ENCODE measurements around the gene ZNF521.

The ZNF521 gene

DNA sequence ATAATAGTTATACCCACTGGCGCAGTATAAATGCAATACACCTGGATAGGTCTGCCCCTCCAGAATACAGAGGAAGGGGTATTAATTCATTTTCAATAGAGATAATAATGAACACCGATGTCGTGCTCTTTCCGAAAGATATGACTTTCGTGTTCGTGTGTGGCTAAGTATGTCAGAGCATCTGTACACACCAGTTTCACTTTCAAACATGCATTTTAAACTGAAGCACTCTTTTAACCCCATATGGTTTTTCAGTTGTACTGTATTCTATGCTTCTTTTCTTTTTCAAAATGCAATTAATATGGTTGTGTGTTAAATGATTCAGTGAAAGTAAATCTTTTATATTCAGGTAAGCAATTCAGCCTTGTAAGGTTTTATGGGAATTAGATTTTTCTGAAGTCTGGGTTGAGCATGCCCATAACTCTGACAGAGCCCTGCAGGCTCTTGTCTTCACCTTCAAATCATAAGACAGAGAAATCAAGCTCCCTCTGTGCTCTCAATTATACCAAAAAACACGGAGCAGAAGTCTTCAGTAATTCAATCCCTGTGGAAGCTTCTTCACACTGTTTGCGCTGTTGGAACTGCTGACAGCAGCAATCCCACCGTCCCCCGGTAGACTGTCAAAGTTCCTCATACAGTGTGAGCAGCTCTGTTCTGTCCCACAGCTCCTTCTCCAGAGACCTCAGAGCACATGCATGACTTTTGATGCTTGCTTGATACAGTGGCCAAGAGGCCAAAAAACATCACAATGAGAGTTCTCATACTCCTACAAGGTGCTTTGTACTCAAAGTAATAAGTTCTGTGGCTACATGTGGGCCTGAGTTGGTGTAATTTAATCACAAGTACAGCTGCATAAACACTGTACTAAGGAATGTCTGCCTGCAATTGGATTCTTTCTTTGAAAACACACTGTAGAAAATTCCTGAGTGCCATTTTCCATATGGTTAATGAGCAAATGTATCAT lies 186.8 kb downstream of the ZNF521 start:
- no peak for FAIRE-seq

DNA sequence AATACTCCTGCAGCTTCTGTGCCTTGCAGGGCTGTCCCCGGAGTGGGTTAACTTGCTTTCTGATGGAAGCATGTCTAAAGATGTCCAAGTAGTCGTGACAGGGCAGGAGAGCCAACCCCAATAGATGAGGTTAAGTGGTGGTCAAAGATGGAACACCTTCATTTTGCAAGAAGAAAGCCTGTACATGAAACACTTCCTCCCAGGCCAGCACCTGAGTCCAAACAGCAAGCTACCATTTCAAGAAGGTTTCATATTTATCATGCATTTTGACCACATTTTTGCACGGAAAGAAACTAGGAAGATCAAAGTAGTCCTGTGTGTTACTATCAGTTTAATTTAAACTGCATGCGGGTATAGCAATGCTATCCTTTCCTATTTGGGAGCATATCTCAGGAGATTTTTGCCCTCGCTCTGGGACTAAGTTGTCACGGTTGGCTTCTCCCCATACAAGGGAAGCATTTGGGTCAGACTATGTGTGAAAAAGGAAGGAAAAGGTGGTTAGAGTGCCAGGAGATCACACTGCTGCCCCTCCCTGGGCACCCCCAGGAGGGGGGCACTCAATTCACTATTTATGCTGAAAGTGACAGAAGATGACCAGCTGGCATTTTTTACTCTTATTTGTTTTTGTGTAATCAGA lies 187.6 kb downstream of the ZNF521 start:
- no peak for FAIRE-seq

DNA sequence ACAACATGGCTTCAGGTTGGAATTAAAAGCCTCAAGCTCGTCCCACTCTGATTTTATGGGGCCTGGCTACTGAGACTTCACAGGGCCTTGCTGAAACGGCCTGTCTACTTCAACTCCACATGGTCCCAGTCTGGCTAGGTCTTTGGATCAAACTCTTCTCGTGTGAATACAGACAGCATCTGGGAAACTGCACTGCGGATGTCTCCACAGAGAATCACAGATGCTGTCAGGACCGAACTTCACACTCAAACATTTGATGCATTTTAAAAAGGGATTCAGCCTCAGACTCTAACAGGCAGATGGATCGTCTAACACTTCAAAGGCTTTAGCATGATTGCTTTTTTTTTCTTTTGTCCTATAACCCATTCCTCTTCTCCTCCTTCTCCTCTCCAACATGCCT lies 198.5 kb downstream of the ZNF521 start:
- no peak for FAIRE-seq

DNA sequence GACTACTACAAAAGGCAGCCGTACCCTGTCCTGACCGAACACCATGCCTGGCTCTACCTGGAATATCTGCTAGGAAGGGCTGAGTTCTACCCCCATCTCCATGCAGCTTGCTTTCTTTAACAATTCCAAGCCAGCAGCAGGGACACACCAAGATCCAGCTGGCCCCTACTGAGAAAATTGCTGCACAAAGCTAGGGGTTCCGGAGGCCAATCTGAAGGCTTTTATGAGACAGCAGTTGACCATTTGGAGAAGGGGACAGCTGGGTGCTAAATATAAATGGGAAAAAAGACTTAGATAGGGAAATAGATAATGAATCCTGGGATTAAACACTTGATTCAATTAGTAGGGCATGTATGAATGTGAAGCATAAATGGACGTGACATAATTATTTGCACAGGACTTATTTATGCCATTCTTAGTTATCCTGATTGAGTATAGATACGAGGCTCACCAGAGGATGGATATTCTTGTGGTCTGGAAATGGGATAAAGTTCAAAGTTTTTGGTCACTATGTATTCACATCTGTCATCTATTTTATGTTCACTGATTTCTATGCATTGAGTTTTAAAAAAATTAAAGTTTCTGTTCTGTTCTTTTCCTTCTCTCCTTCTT lies 204.0 kb downstream of the ZNF521 start:
- FAIRE-seq, result no peak

DNA sequence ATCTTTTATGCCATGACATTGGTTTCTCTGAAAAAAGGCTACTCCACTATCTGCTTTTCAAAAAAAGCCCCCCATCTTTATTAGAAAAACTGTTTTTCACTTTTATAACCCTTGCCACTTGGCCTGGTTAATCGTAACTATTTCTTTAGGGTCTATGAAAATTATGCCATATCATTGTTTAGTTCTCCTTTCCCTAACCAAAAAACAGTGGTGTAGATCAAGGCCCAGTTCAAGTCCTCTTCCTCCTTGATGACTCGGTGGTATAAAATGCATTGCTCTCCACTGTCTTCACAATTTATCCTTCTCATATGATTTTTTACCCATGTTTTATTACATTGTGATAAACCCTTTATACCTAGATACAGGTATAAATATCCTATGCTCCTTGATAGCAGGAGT lies 205.5 kb downstream of the ZNF521 start:
- FAIRE-seq, result no peak

DNA sequence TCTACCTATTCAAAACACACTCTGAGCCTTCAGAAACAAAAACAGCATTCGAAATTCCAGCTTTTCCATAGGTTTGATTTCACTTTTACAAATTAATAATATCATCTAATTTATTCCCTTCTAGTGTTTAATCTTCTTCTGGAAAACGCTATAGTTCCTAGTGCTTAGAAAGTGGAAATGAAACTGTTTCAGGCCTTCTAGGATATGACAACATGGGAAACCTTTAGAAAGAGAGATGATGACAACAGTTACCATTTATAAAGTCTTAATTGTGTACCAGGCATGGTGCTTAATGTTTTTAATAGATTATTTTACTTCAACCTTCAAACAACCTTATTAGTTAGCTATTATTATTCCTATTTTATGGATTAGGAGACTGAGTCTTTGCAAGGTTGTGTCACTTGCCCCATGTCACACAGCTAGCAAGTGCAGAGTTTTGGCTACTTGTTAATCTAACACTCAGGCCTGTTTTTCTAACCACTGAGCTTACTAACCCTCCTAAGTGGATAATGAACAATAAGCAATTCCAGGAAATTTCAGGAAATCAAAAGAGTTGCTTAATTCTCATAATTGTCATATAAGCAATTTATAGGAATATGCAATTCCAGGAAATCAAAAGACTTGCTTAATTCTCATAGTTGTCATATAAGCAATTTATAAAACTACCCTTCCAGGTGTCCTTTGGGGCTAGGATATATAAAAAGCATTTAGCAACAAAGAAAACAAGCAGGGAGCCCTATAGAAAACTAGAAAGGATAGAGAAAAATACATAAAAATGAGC lies 206.0 kb downstream of the ZNF521 start:
- no peak for FAIRE-seq

DNA sequence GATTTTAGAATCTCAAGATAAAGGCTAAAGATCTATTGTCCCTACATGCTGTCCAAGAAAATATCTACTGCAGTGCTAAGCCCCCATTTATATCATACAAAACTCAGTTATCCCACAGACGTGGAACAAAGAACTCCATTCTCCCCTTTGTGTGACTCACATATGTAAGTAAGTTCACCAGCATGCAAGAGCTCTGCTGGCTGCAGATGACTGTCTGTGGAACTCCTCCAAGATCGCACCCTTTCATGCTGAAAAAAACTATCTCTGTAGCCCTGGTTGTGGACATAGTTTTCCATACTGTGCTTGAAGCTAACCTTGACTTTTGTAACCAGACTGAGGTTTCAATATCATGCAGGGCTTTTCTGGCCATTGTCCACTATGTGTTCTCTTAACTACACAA lies 207.1 kb downstream of the ZNF521 start:
- no peak for FAIRE-seq

DNA sequence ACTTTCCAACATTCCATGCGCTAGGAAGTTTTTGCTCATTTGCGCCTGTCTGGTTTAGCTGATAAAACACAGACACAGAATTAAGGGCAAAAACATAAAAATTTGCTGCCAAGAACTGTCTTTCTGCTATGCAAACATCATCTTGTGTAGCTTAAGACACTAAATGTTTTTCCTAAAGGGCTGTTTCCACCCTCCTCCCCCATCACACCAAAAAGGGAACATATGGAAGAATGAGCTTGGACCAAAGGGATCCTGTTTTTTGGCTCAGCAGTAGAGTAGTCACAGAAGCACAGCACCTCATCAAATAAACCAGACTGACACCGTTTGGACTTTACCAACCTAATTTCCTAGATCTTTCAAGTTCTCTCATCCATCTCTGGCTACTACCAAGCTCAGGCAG lies 210.1 kb downstream of the ZNF521 start:
- FAIRE-seq, result no peak

DNA sequence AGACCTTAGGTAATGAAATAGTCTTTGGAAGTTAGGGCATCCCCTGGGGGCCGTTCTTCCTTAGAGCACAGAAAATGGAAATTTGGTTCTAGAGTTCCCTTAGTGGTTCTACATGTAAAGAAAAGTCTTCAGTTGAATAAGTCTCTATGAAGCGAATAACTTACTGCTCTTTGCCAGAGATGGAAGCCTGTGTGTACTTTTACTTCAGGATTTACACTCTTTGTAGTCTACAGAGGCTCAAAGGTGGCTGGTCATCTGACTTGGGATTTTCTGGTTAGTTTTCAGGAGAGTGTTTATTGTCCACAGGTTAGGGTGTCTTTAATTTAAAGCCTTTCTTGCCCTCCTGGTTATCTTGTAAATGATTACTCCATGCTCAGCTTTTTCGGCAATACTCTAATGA lies 210.6 kb downstream of the ZNF521 start:
- FAIRE-seq, result no peak

DNA sequence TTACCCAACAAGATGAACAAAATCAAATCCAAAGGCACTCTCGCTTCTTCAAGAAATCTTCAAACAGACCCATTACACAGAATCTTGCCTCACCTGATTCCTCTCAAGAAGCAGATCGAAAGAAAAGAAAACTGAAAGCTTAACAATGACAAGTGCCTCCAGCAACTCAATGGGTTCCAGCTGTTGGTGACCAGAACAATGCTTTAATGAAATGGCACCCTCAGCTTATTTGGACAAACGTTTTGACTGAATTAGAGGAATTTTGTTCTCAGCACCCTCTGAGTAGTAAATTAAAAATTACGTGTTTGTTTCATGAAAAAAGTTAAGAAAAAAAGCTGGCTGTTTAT lies 211.0 kb downstream of the ZNF521 start:
- FAIRE-seq, result no peak

DNA sequence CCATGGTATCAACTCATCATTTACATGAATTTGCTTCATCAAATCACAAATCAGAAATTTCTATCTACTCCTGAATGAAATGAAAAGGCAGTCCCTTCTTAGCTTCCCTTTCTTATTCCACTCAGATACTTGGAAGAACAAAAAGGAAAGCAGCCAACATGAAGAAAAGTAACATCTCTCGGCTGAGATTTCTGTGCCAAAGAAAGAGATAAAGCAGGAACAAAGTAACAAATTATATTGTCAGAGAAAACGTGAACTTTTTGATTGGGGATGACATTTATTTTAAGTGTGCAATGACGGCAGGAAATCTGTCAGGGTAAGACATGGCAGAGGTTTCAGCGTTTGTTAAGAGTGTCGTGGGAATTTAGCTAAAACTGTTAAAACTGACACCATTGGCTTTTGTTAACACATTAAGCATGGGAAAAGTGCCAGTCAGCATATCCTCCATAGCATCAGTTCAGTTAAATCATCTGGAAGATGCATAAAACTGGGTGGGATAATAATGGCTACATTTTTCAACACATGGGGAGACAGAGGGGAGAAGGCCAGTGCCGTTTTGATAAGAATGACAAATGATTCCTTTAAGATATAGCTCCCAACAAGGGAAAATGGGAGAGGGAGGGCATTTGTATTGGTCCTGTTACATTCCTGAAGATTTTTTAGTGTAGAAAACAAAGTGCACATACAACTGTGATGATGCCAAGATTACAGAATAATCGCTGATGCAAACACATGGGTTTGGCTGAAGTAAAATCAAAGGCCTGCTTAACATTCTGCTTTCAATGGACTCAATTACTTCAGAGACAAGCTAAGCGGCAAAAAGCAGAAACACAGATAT lies 211.6 kb downstream of the ZNF521 start:
- FAIRE-seq, result no peak

DNA sequence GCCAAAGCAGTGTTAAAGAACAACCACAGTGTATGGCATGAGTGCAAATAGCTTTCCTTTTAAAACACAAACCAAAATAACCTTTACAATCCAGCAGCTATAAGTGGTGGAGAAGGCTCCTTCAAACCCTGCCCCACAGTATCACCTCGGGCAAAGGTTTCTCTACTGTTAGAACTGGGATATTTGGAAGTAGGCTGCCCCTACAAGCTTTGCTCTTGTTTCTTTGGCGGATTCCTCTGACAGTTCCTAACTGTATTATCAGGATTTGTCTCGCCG lies 214.8 kb downstream of the ZNF521 start:
- FAIRE-seq, result no peak

DNA sequence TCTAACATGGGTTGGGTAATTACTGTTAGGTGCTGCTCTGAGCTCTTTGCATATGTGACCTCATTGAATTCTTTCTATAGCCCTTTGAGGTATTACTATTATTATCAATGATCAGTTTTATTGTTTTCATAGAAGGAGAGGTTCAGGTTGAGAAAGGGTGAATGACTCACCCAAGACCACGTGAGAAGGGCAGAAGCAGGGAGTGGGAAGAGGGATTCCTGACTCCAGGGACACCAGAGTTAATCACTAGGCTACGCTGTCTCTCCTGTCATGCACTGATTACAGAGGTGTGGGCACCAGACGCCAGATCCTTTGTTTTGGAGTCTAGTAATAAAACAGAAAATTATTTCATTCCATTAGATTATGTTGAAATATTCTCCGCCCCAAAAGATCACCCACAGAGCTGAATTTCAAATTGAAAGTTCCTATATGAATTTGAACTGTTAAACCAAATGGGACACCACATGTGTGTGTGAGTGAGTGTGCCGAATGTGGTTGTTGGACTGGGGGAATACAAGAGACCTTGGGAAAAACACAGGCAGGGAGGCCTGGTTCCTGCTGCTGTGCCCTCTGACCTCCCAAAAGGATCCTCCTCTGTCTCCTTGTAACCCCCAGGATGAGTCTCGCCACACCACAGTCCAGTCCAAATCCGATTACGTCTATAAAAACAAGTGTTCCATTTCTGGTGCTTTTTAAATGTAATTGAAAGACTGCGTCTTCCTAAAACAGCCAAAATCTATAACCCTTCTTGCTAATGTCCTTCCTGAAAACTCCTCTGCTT lies 215.4 kb downstream of the ZNF521 start:
- no peak for FAIRE-seq

DNA sequence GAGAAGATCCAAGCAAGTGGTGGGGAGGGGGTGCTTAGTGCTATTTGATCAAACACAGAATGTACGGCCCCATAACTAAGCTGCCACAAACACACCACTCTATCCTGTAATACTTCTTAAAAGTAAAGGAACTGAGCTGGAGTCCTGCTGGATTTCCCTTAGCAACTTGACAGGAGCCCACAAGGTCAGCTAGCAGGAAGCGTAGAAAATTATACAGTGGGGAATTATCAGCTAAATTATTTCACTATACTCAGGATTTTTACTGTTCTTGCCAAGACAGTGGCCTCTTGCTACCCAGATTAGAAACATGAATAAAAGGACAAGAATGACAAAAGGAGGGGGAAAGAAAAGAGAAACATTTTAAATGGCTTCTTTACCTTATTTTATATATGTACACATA lies 217.1 kb downstream of the ZNF521 start:
- FAIRE-seq, result no peak

DNA sequence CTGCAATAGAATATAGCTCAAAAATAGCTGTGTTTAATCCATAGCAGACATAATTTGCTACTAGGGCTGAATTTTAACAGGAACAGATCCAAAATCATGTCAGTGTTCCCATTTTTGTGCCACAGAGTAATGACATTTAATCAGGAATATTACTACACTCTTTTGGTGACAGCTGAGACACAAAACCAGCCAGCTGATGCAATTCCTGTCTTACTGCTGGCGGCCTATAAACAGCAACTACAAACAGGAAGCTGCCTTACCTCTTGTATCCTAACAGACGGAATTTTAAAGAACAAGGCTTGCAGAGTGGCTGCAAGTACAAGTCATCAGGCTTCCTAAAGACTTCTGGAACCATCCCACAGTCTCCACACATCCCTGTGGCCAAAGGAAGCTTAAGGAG lies 218.1 kb downstream of the ZNF521 start:
- no peak for FAIRE-seq

DNA sequence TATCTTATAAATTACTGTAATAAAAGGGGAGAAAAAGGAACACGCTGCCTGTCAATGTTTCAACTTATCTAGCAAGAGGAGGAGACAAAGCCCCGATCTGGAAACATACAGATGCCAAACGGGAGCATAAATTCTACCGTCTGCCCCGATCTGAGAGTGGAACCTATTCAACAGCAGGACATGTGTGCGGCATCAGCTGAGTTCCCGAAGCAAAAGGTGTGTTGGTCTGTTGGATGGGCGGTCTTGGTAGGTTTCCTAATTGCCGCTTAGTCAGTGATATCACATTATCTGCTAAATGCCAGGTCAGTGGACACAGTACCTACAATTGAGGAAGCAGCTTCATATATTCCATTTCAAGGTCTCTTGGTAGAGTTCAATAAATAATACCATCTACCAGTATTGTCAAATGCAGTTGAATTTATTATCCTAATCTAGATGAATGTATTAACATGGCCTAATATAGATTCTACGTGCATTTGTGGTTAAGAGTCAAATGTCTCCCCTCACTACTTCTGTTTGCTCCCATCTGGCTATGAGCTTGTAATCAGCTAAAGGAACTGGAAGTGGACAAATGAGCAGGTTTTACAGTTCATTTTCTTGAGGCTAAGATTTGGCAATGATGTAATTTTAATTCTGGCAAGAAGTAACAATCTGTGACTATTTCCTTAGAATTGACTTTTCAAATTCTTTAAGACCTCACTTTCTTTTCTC lies 219.0 kb downstream of the ZNF521 start:
- no peak for FAIRE-seq

DNA sequence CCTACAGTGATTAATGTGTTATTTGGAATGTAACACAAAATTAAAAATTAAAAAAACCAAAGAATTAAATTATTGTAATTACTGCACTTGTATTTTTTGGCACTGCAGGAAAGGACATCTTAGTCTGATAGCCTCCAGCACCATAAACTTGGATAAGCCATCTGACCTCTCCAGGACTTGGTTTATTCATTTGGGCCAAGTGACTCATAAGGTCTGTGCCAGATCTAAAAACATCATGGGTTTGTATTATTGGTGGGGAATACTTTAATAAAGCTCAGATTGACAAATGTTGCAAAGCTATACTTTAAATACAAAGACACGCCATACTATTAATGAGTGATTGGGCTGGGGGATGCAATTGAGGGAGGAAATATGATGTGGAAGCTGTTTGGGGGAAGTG lies 225.2 kb downstream of the ZNF521 start:
- no peak for FAIRE-seq

DNA sequence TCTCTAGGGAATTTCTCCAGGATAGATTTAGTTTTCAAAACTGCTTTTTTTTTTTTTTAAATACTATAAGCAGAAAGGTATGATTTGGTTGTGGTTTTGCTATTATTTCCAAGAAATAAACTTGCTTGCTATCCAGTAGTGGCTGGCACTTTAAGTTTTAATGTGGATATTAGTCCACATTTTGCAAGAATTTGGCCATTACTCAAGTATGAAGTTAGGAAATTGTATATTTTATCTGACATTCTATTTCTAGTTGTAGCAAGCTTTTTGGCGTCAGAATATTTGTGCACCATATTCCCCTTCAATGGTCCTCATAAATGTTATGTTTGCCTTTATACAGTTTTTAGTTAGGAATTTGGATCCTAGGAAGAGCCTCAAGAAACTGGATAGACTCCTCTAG lies 226.3 kb downstream of the ZNF521 start:
- FAIRE-seq, result no peak

DNA sequence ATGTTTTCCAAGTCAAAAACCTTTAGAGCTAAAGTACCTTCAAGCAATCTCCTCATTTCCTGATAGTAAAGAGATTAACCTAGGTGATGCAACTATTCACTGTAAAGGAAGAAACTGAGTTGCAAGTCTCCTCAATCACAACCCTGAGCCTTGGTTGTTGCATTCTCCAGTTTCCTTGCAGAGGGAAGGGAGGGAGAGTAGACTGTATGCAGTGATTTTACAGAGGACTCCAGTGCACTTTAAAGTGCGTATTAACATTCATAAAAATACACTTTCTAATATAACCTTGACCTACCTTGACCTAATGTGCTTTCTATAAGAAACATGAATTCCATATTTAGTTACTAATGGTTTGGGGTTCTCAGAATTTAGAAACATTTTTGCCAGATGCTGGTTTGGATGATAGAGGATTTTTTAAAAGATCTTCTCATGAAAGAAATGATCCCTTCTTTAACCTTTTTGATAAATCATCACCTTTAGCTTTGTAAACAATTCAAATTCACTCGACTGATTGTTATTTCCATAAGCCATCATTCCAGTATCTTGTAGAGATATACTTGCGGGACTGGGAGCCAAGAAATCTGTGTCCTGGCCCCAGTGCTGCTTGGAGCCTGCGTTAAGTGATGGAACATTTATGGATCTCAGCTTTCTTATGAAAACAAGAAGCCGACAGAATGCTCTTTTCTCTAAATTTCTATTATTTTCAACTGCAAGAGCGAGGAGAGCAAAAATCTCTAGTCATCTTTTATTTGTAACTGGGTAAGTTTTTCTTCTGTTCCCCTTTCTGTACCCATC lies 228.3 kb downstream of the ZNF521 start:
- no peak for FAIRE-seq

DNA sequence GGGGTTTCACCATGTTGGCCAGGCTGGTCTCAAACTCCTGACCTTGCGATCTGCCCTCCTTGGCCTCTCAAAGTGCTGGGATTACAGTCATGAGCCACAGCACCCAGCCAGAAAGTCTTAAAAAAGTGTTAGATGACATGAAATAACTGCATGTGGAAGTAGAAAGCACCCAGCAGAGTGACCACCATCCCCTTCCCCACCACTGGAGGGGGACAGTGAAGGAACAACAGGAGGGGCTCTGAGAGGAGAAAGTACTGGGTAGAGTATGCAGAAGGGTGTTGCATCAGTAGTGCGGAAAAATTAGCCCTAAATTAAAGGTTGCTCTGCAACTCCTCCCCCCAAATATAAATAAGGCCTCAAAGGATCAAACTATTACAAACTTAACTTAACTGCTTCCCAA lies 230.5 kb downstream of the ZNF521 start:
- FAIRE-seq, result no peak
